HG03571 (cell line): Measurements from ENCODE around the gene ESPN.

Experiments used
- ATAC-seq: cut with Tn5 transposase; IDR thresholded peaks from one replicate; pipeline ENCODE4 v1.9.1; 2021; ENCODE audit not compliant: unreplicated experiment

ESPN gene

GRCh38 chr1:6495540-6496364 is 71.2 kb downstream of the ESPN start:
- ATAC-seq, result no peak

DNA sequence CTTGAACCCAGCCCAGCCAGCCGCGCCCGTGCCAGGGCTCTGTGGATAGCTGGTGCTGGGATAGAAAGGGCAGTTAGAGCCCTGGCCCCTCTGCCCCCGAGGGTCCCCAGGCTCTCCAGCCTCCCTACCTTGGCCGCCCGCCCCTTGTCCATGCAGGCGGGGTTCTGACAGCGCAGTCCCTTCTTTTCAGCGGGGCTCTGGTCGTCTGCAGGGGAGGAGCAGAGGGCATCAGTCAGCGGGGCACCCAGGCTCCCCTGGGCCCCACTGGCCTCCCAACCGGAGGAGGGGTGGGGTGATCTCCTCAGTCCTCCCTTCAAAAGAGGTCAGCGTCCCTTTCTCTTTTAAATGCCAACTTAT is 71.8 kb downstream of the ESPN start:
- no peak for ATAC-seq

- no peak for ATAC-seq
These were observed 72.3 kb downstream of the ESPN start for GRCh38 chr1:6496890-6497214.

DNA sequence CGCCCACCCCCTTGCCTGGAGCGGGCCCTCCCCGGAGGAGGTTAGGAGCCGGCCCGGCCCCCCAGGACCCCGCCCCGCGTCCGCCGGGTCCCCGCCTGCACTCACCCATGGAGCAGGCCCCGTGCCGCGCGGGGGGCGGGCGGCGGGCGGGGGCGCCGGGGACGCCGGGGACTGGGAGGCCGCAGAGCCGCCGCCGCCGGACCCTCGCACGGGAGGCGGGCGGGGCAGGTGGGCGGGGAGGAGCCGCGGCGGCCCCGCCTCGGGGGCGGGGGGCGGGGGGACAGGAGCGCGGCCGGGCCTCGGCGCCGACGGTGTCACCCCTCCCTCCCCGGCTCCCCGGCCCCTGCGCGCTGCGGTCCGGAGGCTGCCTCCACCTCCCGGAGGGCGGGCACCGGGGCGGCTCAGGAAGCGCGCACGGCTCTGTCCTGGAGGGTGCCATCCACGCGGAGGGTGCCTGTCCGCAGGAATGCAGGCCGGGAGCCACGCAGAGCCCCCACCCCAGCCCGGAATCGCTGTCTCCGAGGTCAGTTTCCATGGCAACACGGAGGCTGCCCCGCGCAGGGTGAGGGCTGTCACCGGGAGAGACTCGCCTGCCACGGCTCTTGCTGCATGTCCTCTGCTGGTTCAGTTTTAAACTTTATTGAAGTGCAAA is 72.8 kb downstream of the ESPN start:
- ATAC-seq, result no peak

GRCh38 chr1:6497867-6498575 is 73.4 kb downstream of the ESPN start:
- ATAC-seq, result no peak

- ATAC-seq, result no peak
These were observed 74.1 kb downstream of the ESPN start for GRCh38 chr1:6498576-6499111.

DNA sequence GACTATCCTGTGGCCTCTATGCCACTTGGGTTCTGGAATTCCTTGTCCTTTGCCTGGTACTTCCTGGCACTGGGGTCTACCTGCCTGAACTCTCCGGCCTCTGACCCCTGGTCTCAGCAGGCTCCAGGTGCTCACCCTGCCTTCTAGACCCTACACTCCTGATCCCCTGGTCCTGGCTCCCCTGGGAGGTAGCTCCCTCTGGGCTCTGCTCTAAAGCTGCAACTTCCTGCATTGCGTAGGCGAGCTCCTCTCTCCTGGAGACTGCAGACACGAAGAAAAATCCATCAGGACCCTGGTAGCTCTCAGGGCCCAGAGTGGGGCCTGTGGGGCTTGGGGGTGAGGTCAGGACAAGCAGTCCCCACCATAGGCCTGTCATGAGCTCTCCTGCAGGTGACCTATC is 74.7 kb downstream of the ESPN start:
- ATAC-seq, result no peak

DNA sequence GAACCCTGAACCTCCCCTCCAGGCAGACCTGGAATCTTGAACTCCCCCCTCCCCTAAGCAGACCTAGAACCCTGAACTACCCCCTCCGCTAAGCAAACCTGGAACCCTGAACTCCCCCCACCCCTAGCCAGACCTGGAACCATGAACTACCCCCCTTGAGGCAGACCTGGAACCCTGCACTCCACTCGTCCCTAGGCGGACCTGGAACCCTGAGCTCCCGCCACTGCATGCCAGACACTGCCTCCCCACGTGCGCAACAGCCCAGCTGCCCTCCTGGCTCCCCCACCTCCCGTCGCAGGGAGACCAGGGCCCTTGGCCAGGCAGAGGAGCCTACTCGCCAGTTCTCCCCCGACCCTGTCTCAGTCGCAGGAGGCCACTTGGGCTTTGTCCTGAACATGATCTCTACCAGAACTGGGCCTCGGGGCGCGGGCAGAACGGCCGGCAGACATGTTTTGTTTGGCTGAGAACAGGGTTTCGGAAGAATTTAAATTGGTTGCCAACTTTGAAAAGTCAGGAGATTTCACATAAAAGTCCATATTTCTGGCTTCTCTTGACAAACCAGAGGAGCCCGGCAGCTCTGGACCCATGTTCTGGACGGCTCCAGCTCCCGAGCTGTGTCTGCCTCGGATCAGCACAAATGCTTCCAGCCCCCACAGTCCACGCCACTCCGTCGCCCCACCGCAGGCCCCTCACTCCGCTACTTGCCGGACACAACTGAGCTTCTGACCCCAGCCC is 76.1 kb downstream of the ESPN start:
- no peak for ATAC-seq

DNA sequence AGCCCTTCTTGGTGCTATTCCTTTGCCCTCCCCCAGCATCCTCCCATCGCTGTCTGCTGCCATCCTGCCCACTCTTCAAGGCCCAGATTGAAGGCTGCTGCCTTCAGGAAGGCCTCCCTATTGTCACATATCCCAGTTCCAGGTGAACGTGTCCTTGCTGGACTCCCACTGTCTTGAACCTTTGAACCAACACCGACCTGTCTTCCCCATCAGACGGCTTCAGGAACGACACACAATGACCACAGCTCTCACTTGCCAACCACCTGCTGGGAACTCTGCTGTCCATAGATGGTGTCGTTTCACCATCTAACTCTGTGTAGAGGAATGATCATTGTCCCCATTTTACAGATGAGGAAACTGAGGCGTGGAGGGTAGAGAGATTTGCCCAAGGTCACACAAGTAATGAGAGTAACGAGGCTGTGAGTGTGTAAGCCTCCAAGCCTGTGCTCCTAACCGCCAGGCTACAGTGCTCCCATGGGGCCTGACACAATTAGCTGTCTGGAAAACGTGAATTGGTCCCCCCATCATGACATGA is 76.8 kb downstream of the ESPN start:
- ATAC-seq, result no peak

GRCh38 chr1:6502000-6502891 is 77.7 kb downstream of the ESPN start:
- no peak for ATAC-seq

- no peak for ATAC-seq
These were observed 79.5 kb downstream of the ESPN start for GRCh38 chr1:6503884-6504602.

- no peak for ATAC-seq
These were observed 80.3 kb downstream of the ESPN start for GRCh38 chr1:6504887-6505286.

DNA sequence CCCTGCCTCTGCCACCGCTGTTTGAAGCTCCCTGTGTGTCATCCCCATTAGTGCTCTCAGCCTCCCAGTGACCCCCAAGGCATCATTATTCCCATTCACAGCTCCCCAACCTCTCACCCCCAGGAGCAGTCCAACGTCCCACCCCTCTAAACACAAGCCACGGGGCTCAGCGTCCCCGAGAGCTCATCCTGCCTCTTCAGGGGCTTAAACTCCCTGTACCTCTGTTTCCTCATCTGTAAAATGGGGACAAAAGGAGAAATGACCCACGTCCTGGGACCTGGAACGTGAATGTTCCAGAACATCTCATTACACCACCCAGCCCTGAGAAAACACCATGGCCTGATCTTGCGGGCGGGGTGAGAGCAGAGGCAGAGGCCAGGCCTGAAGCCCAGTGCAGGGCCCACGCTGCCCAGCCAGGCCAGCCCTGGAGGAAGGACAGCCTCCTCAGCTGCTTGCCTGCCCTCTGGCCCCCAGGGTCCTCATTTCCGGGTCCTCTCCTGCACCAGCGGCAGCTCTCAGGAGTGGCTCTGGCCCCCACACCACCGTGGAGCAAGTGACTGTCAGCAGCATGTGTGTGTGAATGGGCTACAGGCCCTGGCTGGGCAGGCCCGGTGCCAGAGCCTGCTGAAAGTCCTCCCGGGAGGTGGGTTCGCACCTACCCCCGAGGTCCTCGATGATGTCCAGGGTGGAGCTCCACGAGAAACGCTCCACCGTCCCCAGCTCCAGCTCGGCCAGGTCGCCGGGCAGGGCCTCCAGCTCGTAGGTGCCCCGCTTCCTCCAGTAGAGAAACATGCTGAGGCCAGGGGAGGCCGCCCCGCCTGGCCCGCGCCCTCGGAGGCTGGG is 81.0 kb downstream of the ESPN start:
- no peak for ATAC-seq

GRCh38 chr1:6506210-6507036 is 81.8 kb downstream of the ESPN start:
- no peak for ATAC-seq

DNA sequence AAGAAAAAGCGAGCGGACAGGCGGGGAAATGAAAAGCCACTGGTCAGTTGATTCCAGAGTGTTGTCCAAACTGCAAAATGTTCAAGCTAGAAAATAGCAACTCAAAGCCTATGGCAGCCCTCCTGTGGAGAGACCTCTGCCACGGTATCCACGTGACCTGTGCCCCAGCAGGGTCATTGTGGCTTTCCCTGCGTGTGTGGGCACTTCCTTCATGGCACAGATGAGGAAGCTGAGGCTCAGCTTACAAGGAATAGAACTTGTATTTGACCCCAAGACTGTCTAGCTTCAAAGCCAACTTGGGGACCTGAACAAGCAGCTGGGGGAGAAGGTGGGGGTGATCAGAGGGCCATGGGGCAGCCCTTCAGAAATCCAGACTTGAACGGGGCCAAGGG is 82.5 kb downstream of the ESPN start:
- ATAC-seq, result no peak

DNA sequence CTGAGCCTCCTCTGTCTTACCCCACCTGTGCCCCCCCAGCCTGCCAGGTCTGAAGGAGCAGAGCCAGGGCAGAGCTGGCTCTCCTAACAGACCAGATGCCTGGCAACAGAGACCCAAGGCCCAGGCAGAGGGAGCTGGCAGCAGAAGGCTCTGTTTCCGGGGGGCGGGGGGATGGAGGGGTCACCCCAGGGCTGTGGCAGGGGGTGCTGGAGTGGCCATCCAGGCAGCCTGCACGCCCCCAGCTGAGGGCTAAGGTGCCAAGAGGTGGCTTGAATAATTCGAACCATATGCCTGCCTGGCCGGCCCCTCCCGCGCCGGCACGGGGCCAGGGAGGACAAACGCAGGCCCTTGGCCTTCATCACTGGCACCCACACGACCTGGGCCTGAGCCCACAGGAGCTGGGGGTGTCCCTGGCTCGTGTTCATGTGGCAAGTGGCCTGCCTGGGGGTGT is 82.9 kb downstream of the ESPN start:
- ATAC-seq, result no peak

- no peak for ATAC-seq
These were observed 83.7 kb downstream of the ESPN start for GRCh38 chr1:6508154-6508815.
